Measurements from ENCODE around the gene ARIH2.
A peak's percentile ranks its signal among the peaks of the same experiment; 100 is the strongest.

The ARIH2 gene

DNA sequence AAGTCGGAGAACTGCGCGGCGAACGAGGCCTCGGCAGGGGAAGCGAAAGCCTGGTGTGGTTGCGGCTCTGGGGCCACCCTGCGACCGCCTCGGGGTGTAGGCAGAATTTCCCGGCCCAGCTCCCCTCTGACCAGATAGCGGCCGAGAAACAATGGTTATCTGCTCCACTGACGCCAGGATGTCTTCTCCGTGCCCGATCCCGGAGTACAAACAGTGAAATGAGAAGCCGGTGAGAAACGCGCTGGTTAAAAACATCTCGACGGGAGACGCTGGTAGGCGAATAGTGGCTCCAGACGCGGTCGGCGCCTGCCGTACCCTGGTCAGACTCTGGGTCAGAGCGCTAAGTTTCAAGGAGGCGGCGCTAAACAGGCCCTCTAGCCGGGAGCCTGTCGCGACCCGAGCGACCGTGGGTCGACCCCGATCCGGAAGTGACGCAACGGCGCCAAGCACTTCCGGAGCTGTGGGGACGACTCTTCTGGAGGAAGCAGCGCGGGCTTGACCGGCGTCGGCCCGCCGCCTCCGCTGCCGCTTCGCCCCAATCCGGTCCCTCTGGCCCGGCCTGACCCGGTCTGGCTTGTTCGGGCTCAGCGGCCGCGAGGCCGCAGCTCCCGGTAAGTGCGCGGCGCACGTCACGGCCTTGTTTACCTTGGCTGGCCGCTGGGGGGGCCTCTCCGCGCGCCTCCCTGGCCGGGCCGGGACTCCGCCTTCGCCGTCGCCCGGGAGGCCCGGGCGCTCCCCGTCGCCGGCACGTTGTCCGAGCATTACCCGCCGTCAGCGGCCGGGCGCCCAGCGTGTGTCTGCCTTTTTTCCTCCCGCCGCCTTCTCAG, at the start of gene ARIH2:
TSS of gene ARIH2 (plus strand) at position 455 of the 827 bp plus-strand sequence. CDS start 8,717 bp downstream, outside the sequence.
- DNase-seq (peak; percentile 91), ATAC-seq (replicated peaks) (peak; percentile 89 to 91)
- Mint-ChIP-seq H3K27ac (peak within 1 kb of the TSS; percentile 100), H3K36me3 (peaks cover 3 to 5% of the 10 kb centered on the region in 2 donors), H3K9me3 (no peaks in the 10 kb centered on the region), H3K27me3 (no peaks in the 10 kb centered on the region), H3K4me3 (peak within 1 kb of the TSS; percentile 92 to 98), H3K4me1 (peaks cover 11 to 24% of the 10 kb centered on the region in 2 donors)

DNA sequence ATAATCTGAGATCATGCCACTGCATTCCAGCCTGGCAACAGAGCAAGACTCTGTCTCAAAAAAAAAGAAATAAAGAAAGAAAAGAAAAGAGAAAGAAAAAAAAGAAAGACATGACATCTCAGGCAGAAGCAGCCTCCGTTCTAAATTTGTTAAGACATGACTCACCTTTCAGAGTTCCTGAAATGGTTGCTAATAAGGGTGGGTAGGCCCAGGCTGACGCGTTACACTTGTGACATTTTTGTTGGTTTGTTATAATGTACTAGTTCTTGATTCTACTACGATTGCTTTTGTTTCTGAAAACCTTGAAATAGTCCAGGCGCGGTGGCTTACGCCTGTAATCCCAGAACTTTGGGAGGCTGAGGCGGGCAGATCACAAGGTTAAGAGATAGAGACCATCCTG, 41.0 kb upstream of the ARIH2 start:
- Mint-ChIP-seq H3K9me3 (no peaks in the 10 kb centered on the region), H3K27ac (peak overlapping the region; percentile 37)

DNA sequence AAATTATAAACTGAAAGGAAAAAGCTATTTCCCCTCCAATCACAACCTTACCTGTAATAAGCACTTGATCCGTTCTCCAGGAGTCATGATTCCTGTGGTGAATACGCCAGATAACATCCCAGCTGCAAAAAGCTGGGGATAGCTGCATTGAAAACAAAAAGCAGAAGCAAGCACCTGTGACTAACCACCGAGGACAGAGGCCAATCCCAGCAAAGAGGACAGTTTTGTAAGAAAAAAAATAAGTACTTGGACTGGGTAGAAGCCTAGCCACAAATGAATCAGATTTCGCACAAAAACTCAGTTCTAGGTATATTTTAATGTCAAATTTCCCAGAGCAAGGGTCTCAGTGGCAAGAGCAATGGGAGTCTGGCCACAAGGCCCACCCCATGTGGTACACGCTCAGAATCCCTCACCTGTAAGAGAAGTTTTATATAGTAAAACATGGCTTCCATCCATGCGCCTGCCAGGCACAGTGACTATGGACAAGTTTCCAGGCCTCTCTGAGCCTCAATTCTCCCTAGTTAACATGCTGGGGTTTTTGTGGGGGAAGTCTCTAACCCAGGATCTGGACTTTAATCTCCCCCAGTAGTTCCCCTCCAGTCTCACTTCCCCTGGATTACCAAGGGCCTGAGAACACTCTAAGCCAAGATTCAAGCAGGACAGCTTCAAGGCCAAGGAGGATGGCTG, 39.2 kb upstream of the ARIH2 start:
- Mint-ChIP-seq H3K27ac (peak overlapping the region; percentile 85), H3K36me3 (peaks cover 20 to 26% of the 10 kb centered on the region in 2 donors), H3K27me3 (no peaks in the 10 kb centered on the region), H3K4me3 (peak overlapping the region in 1 of 2 donors; percentile 3), H3K9me3 (no peaks in the 10 kb centered on the region), H3K4me1 (peaks cover 23% of the 10 kb centered on the region in 2 donors)
- peak; percentile 86 to 93 for ATAC-seq (replicated peaks)
- DNase-seq: peak; percentile 31

More for the DNA sequence above, 41.0 kb upstream of the ARIH2 start:
- DNase-seq (no peak), ATAC-seq (replicated peaks) (no peak)
- H3K4me3 Mint-ChIP-seq: no peak overlapping the region
- H3K4me1 Mint-ChIP-seq: peaks cover 23% of the 10 kb centered on the region in 2 donors
- peaks cover 25 to 29% of the 10 kb centered on the region in 2 donors for H3K36me3 Mint-ChIP-seq
- no peaks in the 10 kb centered on the region for H3K27me3 Mint-ChIP-seq

DNA sequence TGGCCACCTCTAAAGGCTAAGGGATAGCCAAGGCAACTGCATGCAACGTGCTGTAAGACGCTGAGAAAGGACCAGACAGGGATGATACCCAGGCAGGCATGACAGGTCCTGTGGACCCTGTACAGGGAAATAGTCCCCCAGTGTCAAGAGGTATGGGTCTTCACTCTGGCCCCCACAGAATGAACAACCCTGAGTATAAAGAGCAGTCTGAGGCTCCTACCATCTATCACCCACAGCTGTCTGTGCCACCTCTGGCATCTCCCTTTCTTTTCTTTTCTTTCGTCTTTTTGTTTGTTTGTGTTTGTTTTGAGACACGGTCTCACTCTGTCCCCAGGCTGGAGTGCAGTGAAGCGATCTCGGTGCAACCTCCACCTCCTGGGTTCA, 38.7 kb upstream of the ARIH2 start:
- Mint-ChIP-seq H3K36me3 (peaks cover 21 to 31% of the 10 kb centered on the region in 2 donors), H3K27me3 (no peaks in the 10 kb centered on the region), H3K4me3 (no peak overlapping the region), H3K27ac (peak overlapping the region; percentile 85), H3K9me3 (no peaks in the 10 kb centered on the region), H3K4me1 (peaks cover 23% of the 10 kb centered on the region in 2 donors)
- DNase-seq (no peak), ATAC-seq (replicated peaks) (peak; percentile 36 to 52)

DNA sequence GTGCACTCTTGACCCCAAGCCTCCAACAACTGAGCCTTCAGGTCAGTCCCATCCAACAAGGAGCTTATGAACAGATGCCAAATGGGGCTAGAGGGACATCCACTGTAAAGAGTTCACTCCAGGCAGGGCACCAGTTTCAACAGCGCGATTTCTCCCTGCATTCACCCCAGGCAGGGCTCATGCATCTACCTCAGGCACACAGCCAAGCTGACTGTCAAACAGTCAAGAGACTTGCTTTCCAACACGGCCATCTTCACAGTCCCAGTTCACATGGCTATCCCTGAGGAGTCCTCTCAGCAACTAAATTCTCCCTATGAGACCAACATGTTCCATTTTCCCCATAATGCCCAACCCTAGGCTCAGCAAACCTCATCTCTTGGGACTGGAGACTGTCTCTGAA, 37.6 kb upstream of the ARIH2 start:
- Mint-ChIP-seq H3K27ac (peak overlapping the region; percentile 3), H3K9me3 (no peaks in the 10 kb centered on the region), H3K27me3 (no peaks in the 10 kb centered on the region), H3K36me3 (peaks cover 24 to 41% of the 10 kb centered on the region in 2 donors), H3K4me1 (peaks cover 23% of the 10 kb centered on the region in 2 donors), H3K4me3 (no peak overlapping the region)
- DNase-seq (no peak), ATAC-seq (replicated peaks) (no peak)

DNA sequence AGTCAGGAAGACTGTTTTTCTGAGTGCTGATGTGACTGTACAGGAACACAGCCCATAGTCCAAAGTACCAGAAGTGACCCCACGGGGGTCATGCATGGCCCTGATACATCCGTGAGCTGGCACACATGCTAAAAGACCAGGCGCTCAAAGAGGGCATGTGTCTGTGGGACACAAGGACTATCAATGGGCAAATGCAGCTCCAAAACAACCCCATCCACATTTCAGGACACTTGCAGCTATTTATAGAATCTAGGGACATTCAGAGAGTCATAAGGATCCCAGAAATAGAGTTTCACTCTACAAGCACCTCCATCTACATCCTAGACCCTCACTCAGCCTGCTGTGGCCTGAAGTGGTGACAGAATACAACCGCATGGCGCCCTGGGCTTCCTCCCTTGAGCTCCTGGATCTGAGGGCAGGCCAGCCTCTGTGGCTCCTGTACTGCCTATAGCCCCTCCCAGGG, 37.0 kb upstream of the ARIH2 start:
- DNase-seq (no peak), ATAC-seq (replicated peaks) (no peak)
- H3K27ac Mint-ChIP-seq: no peak overlapping the region
- H3K9me3 Mint-ChIP-seq: no peaks in the 10 kb centered on the region
- H3K27me3 Mint-ChIP-seq: no peaks in the 10 kb centered on the region
- peaks cover 24 to 41% of the 10 kb centered on the region in 2 donors for H3K36me3 Mint-ChIP-seq
- H3K4me3 Mint-ChIP-seq: no peak overlapping the region
- peaks cover 23% of the 10 kb centered on the region in 2 donors for H3K4me1 Mint-ChIP-seq

DNA sequence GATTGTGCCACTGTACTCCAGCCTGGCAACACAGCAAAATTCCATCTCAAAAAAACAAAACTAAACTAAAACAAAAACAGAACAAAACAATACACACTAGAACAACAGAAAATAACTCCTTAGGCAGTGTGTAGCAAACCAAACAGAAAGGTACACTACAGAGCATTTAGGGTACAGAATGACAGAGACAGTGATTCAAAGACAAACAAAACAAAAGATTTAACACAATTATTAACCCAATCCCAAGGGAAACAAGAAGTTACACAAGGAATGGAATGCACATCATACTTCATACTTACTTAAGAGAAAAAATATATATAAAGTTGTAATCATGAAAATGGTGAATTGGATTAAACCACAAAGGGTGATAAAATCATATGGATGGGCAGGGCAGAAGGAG, 32.9 kb upstream of the ARIH2 start:
- peaks cover 21 to 44% of the 10 kb centered on the region in 2 donors for H3K36me3 Mint-ChIP-seq
- no peaks in the 10 kb centered on the region for H3K9me3 Mint-ChIP-seq
- H3K27me3 Mint-ChIP-seq: no peaks in the 10 kb centered on the region
- no peak overlapping the region for H3K27ac Mint-ChIP-seq
- no peak overlapping the region for H3K4me3 Mint-ChIP-seq
- H3K4me1 Mint-ChIP-seq: peaks cover 0 to 8% of the 10 kb centered on the region in 2 donors
- no peak for DNase-seq
- no peak for ATAC-seq (replicated peaks)

DNA sequence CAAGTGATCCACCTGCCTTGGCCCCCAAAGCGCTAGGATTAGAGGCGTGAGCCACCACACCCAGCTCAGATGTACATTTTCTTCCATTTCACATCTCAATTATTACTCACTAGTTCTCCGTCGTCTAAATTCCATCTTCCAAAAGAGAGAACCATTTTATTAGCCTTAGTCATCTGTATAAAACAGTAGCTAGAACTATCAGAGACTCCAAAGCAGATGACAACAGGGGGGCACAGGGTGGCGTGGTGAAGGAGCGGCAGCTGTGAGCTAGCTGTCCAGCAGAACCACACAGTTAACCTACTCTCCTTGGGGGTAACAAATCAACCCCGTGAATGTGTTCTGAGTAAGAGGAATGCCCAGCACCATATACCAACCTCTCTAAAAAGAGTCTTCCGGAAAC, 27.0 kb upstream of the ARIH2 start:
- Mint-ChIP-seq H3K4me1 (peaks cover 0 to 1% of the 10 kb centered on the region in 2 donors), H3K4me3 (no peak overlapping the region), H3K27ac (no peak overlapping the region), H3K36me3 (peaks cover 15 to 21% of the 10 kb centered on the region in 2 donors), H3K9me3 (no peaks in the 10 kb centered on the region), H3K27me3 (no peaks in the 10 kb centered on the region)
- no peak for ATAC-seq (replicated peaks)
- no peak for DNase-seq

DNA sequence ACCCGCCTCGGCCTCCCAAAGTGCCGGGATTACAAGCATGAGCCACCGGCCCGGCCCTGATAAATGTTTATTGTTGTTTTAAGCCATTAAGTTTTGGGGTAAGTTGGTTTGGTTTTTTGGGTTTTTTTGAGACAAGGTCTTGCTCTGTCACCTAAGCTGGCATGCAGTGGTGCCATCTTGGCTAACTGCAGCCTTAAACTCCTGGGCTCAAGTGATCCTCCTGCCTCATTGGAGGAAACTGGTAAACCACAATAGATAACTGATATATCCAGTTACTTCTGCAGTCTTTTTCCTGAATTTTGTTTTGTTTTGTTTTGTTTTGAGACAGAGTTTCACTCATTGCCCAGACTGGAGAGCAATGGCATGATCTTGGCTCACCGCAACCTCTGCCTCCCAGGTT, 24.1 kb upstream of the ARIH2 start:
- H3K9me3 Mint-ChIP-seq: no peaks in the 10 kb centered on the region
- no peak overlapping the region for H3K27ac Mint-ChIP-seq
- no peak overlapping the region for H3K4me3 Mint-ChIP-seq
- H3K27me3 Mint-ChIP-seq: no peaks in the 10 kb centered on the region
- ATAC-seq (replicated peaks) (no peak), DNase-seq (no peak)
- H3K36me3 Mint-ChIP-seq: peaks cover 11 to 18% of the 10 kb centered on the region in 2 donors
- H3K4me1 Mint-ChIP-seq: peaks cover 15 to 30% of the 10 kb centered on the region in 2 donors

DNA sequence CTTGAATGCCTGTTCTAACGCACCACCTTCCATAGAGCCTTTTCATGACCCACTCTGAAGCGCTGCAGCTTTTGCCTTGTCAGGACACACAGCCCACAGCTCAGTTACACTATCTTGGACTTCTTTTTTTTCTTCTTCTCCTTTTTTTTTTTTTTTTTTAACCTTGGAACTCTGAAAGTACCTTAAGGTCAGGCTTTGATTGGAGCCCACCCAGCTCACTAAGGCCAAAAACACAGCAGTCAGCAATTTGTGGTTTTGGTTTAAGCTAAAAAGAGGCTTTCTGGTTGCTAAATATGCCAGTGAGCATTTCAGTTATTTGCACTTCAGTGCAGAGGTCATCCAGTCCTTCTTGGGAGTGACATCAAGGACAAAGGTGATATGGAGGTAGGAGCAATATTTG, 21.7 kb upstream of the ARIH2 start:
- H3K27me3 Mint-ChIP-seq: no peaks in the 10 kb centered on the region
- no peak overlapping the region for H3K4me3 Mint-ChIP-seq
- DNase-seq: no peak
- no peaks in the 10 kb centered on the region for H3K9me3 Mint-ChIP-seq
- H3K27ac Mint-ChIP-seq: no peak overlapping the region
- H3K36me3 Mint-ChIP-seq: peaks cover 3 to 5% of the 10 kb centered on the region in 2 donors
- H3K4me1 Mint-ChIP-seq: peaks cover 15 to 30% of the 10 kb centered on the region in 2 donors
- ATAC-seq (replicated peaks): no peak

DNA sequence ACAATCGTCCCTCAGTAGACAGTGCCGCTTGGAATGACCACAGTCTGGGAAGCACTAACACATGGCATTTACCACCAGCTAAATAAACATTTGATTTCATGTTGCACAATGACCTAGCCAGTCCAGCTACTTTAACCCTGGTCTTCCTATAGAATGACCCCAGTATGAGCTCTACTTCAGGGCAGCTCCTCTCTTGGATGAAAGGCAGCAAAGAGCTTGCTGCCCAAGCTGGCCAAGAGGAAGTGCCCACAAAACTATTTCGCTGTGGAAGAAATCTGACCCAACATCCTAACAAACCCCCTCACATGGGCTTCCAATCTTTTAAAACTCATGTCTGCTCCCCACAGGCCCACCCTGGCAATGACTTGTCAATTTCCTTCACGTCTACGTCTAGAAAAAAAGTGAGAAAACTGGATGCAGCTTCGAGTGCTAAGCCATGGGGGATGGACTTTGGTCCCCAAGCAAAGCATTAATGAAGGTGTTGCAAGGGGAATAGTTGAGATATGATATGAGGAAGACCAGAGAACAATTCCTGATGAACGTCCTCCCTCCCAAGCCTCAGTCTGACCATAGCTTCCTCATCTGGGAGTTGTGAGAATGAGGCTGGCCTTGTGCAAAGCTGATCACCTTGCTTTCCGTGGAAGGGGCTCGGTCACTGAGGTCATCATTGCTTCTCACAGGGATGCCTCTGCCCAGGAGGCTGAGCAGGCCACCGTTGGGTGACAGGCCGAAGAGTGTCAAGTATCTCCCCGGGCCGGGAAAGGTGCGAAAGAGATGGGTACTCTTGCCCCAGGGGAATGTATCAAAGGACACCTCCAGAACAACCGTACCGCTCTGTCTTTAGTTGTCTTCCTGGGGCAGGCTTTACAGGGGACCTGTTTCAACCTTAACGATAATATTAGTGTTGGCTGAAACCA, 20.9 kb upstream of the ARIH2 start:
- Mint-ChIP-seq H3K27ac (peak overlapping the region; percentile 96), H3K4me3 (peak overlapping the region; percentile 96 to 99), H3K9me3 (no peaks in the 10 kb centered on the region), H3K36me3 (peaks cover 3 to 5% of the 10 kb centered on the region in 2 donors), H3K4me1 (peaks cover 15 to 30% of the 10 kb centered on the region in 2 donors), H3K27me3 (no peaks in the 10 kb centered on the region)
- DNase-seq (no peak), ATAC-seq (replicated peaks) (peak; percentile 13 to 22)

DNA sequence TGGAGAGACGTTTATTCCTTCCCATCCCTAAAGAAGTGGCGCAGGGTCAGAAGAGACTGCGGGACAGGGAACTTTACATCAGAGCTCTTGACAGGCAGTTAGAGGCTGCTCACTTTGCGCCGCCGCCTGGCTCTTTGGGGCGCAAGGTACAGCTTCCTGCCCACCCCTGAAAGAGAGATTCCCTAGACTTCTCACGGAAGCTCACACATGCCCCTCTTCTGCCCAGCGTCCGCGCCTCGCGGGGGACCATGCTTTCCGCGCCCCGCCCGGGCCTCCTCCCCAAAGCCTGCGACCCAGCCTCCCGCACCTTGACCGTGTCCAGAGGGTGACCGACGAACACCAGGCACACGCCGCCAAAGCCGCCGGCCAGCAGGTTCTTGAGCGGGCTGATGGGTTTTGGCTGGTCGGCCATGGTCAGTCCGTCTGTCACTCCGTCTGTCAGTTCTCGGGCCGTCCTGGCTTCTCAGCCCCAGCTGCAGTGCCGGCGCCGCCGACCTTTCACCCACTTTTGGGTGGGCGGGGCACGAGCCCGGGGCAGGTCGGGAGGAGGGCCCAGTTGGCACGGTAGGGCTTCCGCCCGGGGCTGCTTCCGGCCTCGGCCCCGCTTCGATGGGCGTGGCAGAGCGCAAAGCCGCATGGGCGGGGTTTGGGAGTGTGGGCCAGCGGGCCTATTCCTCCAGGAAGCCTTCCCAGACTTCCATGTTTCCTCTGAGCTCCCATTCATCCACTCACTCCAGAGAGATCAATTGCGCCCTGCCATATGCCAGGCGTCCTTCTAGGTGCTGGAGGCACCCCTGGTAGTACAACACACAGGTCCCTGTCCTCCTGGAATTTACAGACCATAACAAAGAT, 20.0 kb upstream of the ARIH2 start, which contains the start of gene SLC25A20:
TSS of gene SLC25A20 (minus strand) at position 500 of the 852 bp plus-strand sequence. CDS start at position 412, 88 bp downstream.
- Mint-ChIP-seq H3K4me1 (peaks cover 19 to 37% of the 10 kb centered on the region in 2 donors), H3K27ac (peak within 1 kb of the TSS; percentile 96), H3K27me3 (no peaks in the 10 kb centered on the region), H3K4me3 (peak within 1 kb of the TSS; percentile 96 to 99), H3K36me3 (peaks cover 3 to 5% of the 10 kb centered on the region in 2 donors), H3K9me3 (no peaks in the 10 kb centered on the region)
- peak; percentile 97 to 98 for ATAC-seq (replicated peaks)
- peak; percentile 90 for DNase-seq

DNA sequence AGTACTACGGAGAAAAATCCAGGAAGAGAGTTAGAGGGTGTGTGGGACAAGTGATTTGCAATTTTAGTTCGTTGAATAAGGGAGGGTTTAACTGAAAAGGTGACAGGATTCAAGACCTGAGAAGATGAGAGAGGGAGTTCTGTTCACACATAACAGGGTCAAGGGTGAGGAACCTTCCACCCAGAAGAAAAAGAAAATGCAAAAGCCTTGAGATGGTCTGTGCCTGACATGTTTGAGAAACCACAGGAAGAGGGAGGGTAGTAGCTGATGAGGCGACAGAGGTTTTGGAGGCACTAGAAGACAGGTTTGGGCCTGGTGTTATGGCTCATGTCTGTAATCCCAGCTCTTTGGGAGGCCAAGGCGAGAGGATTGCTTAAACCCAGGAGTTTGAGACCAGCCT, 19.4 kb upstream of the ARIH2 start:
- Mint-ChIP-seq H3K27ac (peak overlapping the region; percentile 96), H3K4me3 (peak overlapping the region; percentile 96 to 99), H3K27me3 (no peaks in the 10 kb centered on the region), H3K9me3 (no peaks in the 10 kb centered on the region), H3K36me3 (peaks cover 2 to 3% of the 10 kb centered on the region in 2 donors), H3K4me1 (peaks cover 19 to 40% of the 10 kb centered on the region in 2 donors)
- no peak for ATAC-seq (replicated peaks)
- DNase-seq: no peak
